ENCODE measurements around the gene EML6. TPM values are rescaled to one million over a fixed set of nuclear protein-coding genes. Genes with fewer than 3 reads are reported as not detected.

Gene EML6
- polyA plus RNA-seq, 1 donor (not counting 4 experiments of a cell fraction or from before 2014, with no cell fraction given): 0.96 TPM

DNA sequence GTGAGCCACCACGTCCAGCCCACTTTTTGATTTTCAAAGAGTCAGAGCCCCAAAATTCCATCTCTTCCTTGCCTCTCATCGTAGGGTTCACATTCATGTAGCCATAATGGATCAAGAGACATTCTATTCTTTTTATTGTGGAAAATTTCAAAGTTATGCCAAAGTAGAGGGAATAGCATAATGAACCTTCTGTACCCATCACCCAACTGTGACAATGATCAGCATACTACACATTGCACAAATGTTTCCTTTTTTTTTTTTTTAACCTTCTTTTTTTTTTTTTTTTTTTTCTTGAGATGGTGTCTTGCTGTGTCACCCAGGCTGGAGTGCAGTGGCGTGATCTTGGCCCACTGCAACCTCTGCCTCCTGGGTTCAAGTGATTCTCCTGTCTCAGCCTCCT is 162.4 kb downstream of the EML6 start:
- DNase-seq (ENCODE audit: low read depth, low spot score): no peak
- no peak overlapping the region for H3K9ac ChIP-seq (ENCODE audit: control insufficient read depth, extremely low read depth, insufficient read depth, low read length)
- no peaks in the 10 kb centered on the region for H3K9me3 ChIP-seq (ENCODE audit: control insufficient read depth, low read depth, low read length)
- H2AFZ ChIP-seq (ENCODE audit: control insufficient read depth, low read length): no peak overlapping the region
- no peaks in the 10 kb centered on the region for H3K36me3 ChIP-seq (ENCODE audit: control insufficient read depth in 2 of 2, extremely low read depth in 1 of 2, insufficient read depth in 2 of 2, low read length in 2 of 2)
- dilution Hi-C loops (cut with MboI; ENCODE audit: extremely low pct_ligation_motif_present, low sequenced_read_pairs): no loop called here
- H3K79me2 ChIP-seq (ENCODE audit: control insufficient read depth, insufficient read depth, low read length): no peaks in the 10 kb centered on the region
- no peaks in the 10 kb centered on the region for H3K4me1 ChIP-seq (ENCODE audit: control insufficient read depth, extremely low read depth, insufficient read depth, low read length)
- no peak overlapping the region for H3K4me2 ChIP-seq (ENCODE audit: control insufficient read depth, extremely low read depth, insufficient read depth, low read depth, low read length)
- no peak for FAIRE-seq
- no peak for TF ChIP-seq EZH2 (IDR thresholded peaks at IDR 0.05; ENCODE audit: low read length)
- TF ChIP-seq, protein P1, sequence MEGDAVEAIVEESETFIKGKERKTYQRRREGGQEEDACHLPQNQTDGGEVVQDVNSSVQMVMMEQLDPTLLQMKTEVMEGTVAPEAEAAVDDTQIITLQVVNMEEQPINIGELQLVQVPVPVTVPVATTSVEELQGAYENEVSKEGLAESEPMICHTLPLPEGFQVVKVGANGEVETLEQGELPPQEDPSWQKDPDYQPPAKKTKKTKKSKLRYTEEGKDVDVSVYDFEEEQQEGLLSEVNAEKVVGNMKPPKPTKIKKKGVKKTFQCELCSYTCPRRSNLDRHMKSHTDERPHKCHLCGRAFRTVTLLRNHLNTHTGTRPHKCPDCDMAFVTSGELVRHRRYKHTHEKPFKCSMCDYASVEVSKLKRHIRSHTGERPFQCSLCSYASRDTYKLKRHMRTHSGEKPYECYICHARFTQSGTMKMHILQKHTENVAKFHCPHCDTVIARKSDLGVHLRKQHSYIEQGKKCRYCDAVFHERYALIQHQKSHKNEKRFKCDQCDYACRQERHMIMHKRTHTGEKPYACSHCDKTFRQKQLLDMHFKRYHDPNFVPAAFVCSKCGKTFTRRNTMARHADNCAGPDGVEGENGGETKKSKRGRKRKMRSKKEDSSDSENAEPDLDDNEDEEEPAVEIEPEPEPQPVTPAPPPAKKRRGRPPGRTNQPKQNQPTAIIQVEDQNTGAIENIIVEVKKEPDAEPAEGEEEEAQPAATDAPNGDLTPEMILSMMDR (optimal IDR thresholded peaks at IDR 0.05 in 1 of 3, IDR thresholded peaks at IDR 0.05 in 1 of 3, conservative IDR thresholded peaks at IDR 0.05 in 1 of 3; ENCODE audit: extremely low read depth in 1 of 3, insufficient read depth in 2 of 3, low read length in 3 of 3): no peak
- no peaks in the 10 kb centered on the region for H3K27me3 ChIP-seq (ENCODE audit: control insufficient read depth, extremely low read depth, insufficient read depth, low read length)
- H3K4me3 ChIP-seq (ENCODE audit: control insufficient read depth in 2 of 3, extremely low read depth in 1 of 3, insufficient read depth in 2 of 3, low read depth in 1 of 3, low read length in 3 of 3): no peak overlapping the region
- H4K20me1 ChIP-seq (ENCODE audit: control insufficient read depth, extremely low read depth, insufficient read depth, low read length): no peaks in the 10 kb centered on the region
- no peak overlapping the region for H3K27ac ChIP-seq (ENCODE audit: control insufficient read depth, insufficient read depth, low read length)
- no peaks in the 10 kb centered on the region for H3K9me1 ChIP-seq (ENCODE audit: control insufficient read depth, extremely low read depth, insufficient read depth, low read length)

DNA sequence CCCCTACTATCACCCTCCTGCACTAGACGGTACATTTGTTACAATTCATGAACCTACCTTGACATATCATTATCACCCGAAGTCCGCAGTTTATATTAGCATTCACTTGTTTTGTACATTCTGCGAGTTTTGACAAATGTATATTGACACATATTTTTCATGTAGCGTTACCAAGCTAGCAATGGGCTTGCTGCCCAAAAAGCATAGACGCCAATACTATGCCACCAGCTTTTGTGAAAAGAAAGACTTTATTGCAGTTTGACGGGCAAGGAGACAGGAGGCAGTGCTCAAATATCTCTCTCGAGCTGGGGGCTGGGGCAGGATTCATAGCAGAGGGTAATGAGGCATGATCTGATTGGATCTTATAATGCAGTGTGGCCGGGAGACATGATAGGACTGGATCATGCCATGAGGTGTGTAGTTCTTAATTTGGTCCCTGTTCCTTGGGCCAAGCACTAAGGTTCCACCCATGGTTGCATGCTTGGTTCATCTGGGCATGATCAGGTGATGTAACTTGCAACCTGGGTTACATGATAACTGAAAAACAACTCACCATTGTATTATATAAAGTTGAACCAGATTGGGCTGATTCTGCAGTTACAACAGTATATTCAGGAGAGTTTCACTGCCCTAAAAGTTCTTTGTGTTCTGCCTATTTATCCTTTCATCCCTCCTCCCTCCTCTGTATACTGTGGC is 164.5 kb downstream of the EML6 start:
- dilution Hi-C loops (cut with MboI; ENCODE audit: extremely low pct_ligation_motif_present, low sequenced_read_pairs): no loop called here
- Histone ChIP-seq H2AFZ (ENCODE audit: control insufficient read depth, low read length) (no peak overlapping the region), H3K9me1 (ENCODE audit: control insufficient read depth, extremely low read depth, insufficient read depth, low read length) (no peaks in the 10 kb centered on the region), H3K9me3 (ENCODE audit: control insufficient read depth, low read depth, low read length) (no peaks in the 10 kb centered on the region), H3K9ac (ENCODE audit: control insufficient read depth, extremely low read depth, insufficient read depth, low read length) (no peak overlapping the region), H3K27me3 (ENCODE audit: control insufficient read depth, extremely low read depth, insufficient read depth, low read length) (no peaks in the 10 kb centered on the region), H3K36me3 (ENCODE audit: control insufficient read depth in 2 of 2, extremely low read depth in 1 of 2, insufficient read depth in 2 of 2, low read length in 2 of 2) (no peaks in the 10 kb centered on the region), H3K4me3 (ENCODE audit: control insufficient read depth in 2 of 3, extremely low read depth in 1 of 3, insufficient read depth in 2 of 3, low read depth in 1 of 3, low read length in 3 of 3) (no peak overlapping the region), H4K20me1 (ENCODE audit: control insufficient read depth, extremely low read depth, insufficient read depth, low read length) (no peaks in the 10 kb centered on the region), H3K4me1 (ENCODE audit: control insufficient read depth, extremely low read depth, insufficient read depth, low read length) (no peaks in the 10 kb centered on the region), H3K27ac (ENCODE audit: control insufficient read depth, insufficient read depth, low read length) (no peak overlapping the region), H3K79me2 (ENCODE audit: control insufficient read depth, insufficient read depth, low read length) (no peaks in the 10 kb centered on the region), H3K4me2 (ENCODE audit: control insufficient read depth, extremely low read depth, insufficient read depth, low read depth, low read length) (no peak overlapping the region)
- DNase-seq (ENCODE audit: low read depth, low spot score) (no peak), FAIRE-seq (no peak)
- TF ChIP-seq, protein P1 (optimal IDR thresholded peaks at IDR 0.05 in 1 of 3, IDR thresholded peaks at IDR 0.05 in 1 of 3, conservative IDR thresholded peaks at IDR 0.05 in 1 of 3; ENCODE audit: extremely low read depth in 1 of 3, insufficient read depth in 2 of 3, low read length in 3 of 3): no peak
- no peak for TF ChIP-seq EZH2 (IDR thresholded peaks at IDR 0.05; ENCODE audit: low read length)

All from keratinocyte (primary cell).